NCI-H510A treated with DMSO at 0.1 percent for 48 hours (cell line): ENCODE measurements around the gene OR4C3.
A peak's percentile ranks its signal among the peaks of the same experiment; 100 is the strongest.
"Not testable (repeated sequence)": the region's sequence is repeated elsewhere in the genome, so short reads cannot be mapped to it uniquely, and the experiment has no call there.

Experiments
- DNase-seq: peaks from one replicate; lab custom pipeline; 2025; lab: John Stamatoyannopoulos, UW

OR4C3 gene

DNA sequence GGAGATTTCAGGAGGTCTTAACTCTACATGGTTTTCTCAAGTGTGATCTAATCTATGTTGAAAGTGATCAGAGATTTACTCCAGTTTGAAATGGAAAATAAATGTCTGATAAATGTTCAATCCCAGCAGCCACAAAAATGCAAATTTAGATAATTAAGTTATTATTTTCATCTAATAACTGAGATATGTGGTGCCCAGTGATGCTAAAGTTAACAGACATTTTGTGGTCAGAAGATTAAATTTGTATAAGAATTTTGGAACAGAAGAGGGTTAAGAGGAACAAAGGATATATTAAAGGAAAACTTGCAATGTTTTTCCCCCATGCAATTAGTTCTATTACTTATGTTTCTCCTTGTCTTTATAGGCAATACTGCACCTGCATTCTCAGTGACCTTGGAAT lies at the start of gene OR4C3:
Gene OR4C3, plus strand, starts transcription at position 301 of the 400 bp plus-strand sequence. CDS start 102 bp downstream, outside the sequence.
- not testable (repeated sequence) for DNase-seq

GRCh38 chr11:48305923-48306322 lies 18.8 kb upstream of the OR4C3 start, which contains the start of gene OR4S1:
Gene OR4S1 (plus strand): TSS chr11:48306223. CDS start chr11:48306223, 0 bp downstream.
- no peak for DNase-seq

- DNase-seq = peak; percentile 51
These were observed 16.8 kb upstream of the OR4C3 start for GRCh38 chr11:48307760-48308386.

DNA sequence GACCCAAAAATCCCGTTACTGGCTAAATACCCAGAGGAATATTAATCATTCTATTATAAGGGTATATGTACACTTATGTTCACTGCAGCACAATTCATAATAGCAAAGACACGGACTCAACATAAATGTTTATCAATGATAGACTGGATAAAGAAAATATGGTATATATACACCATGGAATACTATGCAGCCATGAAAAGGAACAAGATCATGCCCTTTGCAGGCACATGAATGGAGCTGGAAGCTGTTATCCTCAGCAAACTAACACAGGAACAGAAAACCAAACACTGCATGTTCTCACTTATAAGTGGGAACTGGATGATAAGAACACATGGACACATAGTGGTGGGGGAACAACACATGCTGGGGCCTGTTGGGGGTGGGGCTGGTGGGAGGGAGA lies 11.1 kb upstream of the OR4C3 start:
- DNase-seq = not testable (repeated sequence)

DNA sequence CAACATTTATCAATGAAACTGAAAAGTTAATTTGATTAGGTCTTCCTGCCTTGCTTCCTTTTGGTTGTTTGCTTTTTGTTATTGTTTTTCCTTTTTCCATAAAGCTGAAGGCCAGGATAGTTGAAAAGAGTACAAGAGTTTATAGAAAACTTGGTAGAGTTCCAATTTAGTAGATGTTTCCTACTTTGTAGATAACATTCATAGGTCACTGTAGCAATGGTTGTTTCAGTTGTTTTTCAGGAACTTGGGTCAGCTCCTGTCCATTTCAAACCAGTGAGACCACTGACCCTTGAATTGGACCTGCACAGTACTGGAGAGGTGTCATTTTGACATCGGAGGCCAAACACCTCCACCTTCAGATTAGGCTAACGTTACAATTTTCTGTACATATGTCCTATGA lies 4.9 kb upstream of the OR4C3 start:
- not testable (repeated sequence) for DNase-seq

- DNase-seq = no peak
These were observed 16.7 kb downstream of the OR4C3 start for GRCh38 chr11:48341466-48341865.

DNA sequence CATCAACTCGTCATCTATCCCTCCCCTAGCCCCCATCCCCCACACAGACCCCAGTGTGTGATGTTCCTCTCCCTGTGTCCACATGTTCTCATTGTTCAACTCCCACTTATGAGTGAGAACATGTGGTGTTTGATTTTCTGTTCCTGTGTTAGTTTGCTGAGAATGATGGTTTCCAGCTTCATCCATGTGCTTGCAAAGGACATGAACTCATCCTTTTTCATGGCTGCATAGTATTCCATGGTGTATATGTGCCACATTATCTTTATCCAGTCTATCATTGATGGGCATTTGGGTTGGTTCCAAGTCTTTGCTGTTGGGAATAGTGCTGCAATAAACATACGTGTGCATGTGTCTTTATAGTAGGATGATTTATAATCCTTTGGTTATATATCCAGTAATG lies 17.8 kb downstream of the OR4C3 start:
- DNase-seq = not testable (repeated sequence)

DNA sequence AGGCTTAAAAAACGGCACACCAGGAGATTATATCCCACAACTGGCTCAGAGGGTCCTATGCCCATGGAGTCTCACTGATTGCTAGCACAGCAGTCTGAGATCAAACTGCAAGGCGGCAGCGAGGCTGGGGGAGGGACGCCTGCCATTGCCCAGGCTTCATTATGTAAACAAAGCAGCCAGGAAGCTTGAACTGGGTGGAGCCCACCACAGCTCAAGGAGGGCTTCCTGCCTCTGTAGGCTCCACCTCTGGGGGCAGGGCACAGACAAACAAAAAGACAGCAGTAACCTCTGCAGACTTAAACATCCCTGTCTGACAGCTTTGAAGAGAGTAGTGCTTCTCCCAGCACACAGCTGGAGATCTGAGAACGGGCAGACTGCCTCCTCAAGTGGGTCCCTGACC lies 21.6 kb downstream of the OR4C3 start:
- not testable (repeated sequence) for DNase-seq

DNA sequence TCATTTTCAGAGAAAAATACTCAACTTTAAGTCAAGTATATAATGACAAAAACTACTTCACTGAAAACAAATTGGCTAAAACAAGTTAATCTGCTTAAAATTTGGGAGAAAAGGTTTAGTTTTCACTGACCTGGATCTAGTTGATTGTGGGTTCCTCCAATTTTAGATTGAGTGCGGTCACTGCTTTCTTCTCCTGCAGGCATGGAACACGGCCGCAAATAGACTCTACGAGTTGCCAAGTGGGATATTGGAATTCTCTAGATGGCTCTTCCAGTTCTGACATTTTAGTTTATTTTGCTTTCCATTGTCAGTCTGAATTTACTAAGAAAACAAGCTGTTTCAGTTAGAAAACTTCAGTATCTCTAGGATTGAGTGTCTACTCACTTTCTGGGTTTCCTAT lies 29.3 kb downstream of the OR4C3 start:
- no peak for DNase-seq

- no peak for DNase-seq
These were observed 30.0 kb downstream of the OR4C3 start for GRCh38 chr11:48354677-48355076.

DNA sequence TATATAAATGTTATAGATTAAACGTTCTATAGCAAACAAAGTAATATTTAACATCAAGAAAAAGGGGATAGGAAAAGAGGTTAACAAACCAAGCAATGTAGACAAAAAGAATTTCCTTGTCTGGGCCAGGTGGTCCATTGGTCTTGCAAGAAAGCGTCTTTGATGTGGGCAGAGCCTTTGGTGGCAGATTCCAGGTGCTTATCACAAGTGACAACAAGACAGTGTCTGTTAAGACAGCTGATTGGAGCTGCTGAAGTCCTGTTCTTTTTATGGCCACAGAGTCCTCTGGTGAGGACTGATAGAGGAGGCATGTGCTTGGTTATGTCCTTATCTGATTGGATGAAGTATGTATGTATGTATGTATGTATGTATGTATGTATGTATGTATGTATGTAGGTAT lies 36.6 kb downstream of the OR4C3 start:
- DNase-seq = not testable (repeated sequence)

DNA sequence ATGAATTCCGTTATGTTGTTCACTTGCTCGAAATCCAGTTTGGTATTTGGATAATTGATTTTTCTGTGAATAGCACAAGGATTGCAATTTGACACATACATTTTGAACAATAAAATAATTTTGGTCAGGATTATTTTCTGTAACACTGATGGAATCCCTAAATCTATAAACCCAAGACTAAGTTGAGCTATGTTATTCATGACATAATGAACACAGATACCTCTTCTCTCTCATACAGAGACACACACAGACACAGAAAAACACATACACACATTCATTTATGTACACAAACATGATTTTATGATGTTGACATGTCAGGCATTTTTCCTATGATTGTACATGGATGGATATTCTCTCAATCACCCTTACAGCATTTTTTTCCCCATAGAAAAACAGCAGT lies 41.6 kb downstream of the OR4C3 start, which contains the start of gene OR4C5:
Gene OR4C5, minus strand, starts transcription at position 101 of the 400 bp plus-strand sequence. Its CDS starts 0 bp downstream, at position 101.
- DNase-seq = no peak
